Mucosa of descending colon (tissue), 3 donors: ENCODE data around the gene USF3. TPM values are rescaled to one million over a fixed set of nuclear protein-coding genes. Genes with fewer than 3 reads are reported as not detected.

Experiments
- ATAC-seq: fragments of 200-7000 bp; cut with Tn5 transposase; one replicate; pipeline ENCODE4 v1.9.1; 2020; ENCODE audit warnings: mild to moderate bottlenecking, moderate library complexity
- DNase-seq, 3 donors: peaks; one replicate each; pipeline ENCODE4 v3.0.0-alpha.2; 2020
- H3K36me3 ChIP-seq: fragments of 200-600 bp; one replicate; pipeline ENCODE4 v1.8.0; 2021; ENCODE audit warnings: low read depth, mild to moderate bottlenecking
- H3K4me1 ChIP-seq: fragments of 200-600 bp; one replicate; pipeline ENCODE4 v1.8.0; 2021; ENCODE audit warnings: low read depth, mild to moderate bottlenecking
- H3K4me3 ChIP-seq: fragments of 200-600 bp; one replicate; pipeline ENCODE4 v1.8.0; 2021; ENCODE audit warnings: mild to moderate bottlenecking
- H3K9me3 ChIP-seq: fragments of 200-600 bp; one replicate; pipeline ENCODE4 v1.8.0; 2021; ENCODE audit warnings: mild to moderate bottlenecking
- intact Hi-C, 2 donors: fragments of 100-400 bp; cut with DNase I in 1 of 2; cut with micrococcal nuclease in 1 of 2; formaldehyde crosslinking; loops; one replicate each; pipeline versions ENCODE4 v1.11.0 to v1.11.1; 2022; cut with DNase I, micrococcal nuclease
- total RNA-seq, 3 donors: library from RNA; stranded (reverse); fragmentation: NEBNext Ultra II Directional in 2 of 3; extraction: Animal tissue kit (Norgen Biotek cat#: 25700) in 2 of 3; gene quantifications; one replicate each; pipeline versions ENCODE4 v1.2.1 to v1.2.4, GENCODE V29; 2021 to 2023
- TF ChIP-seq, protein P1 (sequence below): fragments of 200-600 bp; IDR thresholded peaks from one replicate; pipeline ENCODE4 v1.8.0; 2022; ENCODE audit warnings: antibody characterized with exemption, mild to moderate bottlenecking
- donor health status: DM: no; HTN: no; CAD: no; lungs with moderate emphysema.
- donor health status: DM: no; HTN: no; CAD: no.
- donor health status: DM: no; HTN: yes; CAD: no.

Gene USF3
- total RNA-seq, 3 donors from 2014 or later = 24.5 to 31.4 (median 26.7) TPM

DNA sequence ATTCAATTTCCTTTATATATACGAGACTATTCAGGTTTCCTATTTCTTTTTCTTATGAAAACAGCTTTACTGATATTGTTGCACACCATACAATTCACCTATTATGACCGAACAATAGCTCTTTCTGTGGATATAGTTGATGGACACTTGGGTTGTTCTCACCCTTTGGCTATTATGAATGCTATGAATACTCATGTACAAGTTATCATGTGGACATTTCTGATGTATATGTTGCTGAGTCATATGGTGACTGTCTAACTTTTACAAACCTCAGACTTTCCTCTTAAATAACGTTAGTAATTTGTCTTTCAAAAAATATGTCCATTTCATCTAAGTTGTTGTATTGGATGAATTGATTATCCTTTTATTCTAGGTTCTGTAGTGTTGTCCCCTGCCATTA, 15.7 kb upstream of the USF3 start:
- TF ChIP-seq, protein P1, sequence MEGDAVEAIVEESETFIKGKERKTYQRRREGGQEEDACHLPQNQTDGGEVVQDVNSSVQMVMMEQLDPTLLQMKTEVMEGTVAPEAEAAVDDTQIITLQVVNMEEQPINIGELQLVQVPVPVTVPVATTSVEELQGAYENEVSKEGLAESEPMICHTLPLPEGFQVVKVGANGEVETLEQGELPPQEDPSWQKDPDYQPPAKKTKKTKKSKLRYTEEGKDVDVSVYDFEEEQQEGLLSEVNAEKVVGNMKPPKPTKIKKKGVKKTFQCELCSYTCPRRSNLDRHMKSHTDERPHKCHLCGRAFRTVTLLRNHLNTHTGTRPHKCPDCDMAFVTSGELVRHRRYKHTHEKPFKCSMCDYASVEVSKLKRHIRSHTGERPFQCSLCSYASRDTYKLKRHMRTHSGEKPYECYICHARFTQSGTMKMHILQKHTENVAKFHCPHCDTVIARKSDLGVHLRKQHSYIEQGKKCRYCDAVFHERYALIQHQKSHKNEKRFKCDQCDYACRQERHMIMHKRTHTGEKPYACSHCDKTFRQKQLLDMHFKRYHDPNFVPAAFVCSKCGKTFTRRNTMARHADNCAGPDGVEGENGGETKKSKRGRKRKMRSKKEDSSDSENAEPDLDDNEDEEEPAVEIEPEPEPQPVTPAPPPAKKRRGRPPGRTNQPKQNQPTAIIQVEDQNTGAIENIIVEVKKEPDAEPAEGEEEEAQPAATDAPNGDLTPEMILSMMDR = no peak
- ATAC-seq (no peak), DNase-seq (no peak)
- Histone ChIP-seq H3K4me3 (no peak overlapping the region), H3K9me3 (no peaks in the 10 kb centered on the region), H3K36me3 (no peaks in the 10 kb centered on the region), H3K4me1 (no peaks in the 10 kb centered on the region)
- intact Hi-C loops = no loop called here

DNA sequence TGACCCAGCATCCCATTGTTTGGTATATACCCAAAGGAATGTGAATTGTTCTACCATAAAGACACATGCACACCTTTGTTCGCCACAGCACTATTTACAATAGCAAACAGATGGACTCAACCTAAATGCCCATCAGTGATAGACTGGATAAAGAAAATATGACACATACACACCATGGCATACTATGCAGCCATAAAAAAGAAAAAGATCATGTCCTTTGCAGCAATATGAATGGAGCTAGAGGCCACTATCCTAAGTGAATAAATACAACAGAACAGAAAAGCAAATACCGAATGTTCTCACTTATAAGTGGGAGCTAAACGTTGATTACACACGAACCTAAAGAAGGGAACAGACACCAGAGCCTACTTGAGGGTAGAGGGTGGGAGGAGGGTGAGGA, 11.4 kb upstream of the USF3 start:
- Histone ChIP-seq H3K9me3 (no peaks in the 10 kb centered on the region), H3K4me3 (no peak overlapping the region), H3K36me3 (no peaks in the 10 kb centered on the region), H3K4me1 (no peaks in the 10 kb centered on the region)
- intact Hi-C loops = no loop called here
- DNase-seq (no peak), ATAC-seq (no peak)
- TF ChIP-seq, protein P1 = no peak

- Histone ChIP-seq H3K4me3 (peak overlapping the region; percentile 6), H3K9me3 (no peaks in the 10 kb centered on the region), H3K36me3 (no peaks in the 10 kb centered on the region), H3K4me1 (peaks cover 19% of the 10 kb centered on the region)
- TF ChIP-seq, protein P1 = no peak
- intact Hi-C loops = no loop called here
- ATAC-seq (no peak), DNase-seq (peak; percentile 54 to 71 (median 70))
Observed at GRCh38 chr3:113698956-113699355, 2.5 kb upstream of the USF3 start.

- TF ChIP-seq, protein P1 = no peak
Observed at GRCh38 chr3:113698213-113698742, 1.8 kb upstream of the USF3 start.

DNA sequence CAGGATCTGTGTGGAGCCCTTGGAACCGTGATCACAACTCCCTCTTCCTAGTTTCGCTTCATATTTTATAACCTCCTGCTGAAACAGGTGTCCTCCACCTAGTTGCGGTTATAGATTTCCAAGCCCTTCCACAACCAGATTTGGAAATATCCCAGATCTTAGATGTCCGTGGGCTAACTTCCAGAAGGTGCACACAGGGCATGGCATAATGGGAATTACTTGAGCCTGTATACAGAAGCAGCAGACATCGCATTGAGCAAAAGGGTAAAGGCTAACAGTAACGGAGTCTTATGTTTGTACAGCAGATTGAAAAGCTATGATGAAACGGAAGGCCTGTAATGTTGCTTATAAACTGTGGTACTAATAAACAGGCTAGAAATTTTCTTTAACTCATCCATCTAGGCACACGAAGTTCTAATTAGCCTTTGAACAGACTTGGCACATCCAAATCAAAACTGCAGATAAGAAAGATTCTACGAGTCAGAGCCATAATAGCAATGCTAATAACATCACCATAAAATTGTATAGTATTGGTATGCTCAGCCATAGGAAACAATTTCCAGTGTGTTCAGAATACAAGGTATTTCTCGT, 1.2 kb upstream of the USF3 start:
- no peaks in the 10 kb centered on the region for H3K36me3 ChIP-seq
- no peaks in the 10 kb centered on the region for H3K9me3 ChIP-seq
- H3K4me1 ChIP-seq = peaks cover 19% of the 10 kb centered on the region
- DNase-seq (no peak), ATAC-seq (peak; percentile 16)
- intact Hi-C loops = no loop called here
- peak overlapping the region; percentile 95 for H3K4me3 ChIP-seq
- TF ChIP-seq, protein P1 = no peak

More at GRCh38 chr3:113698213-113698742, 1.8 kb upstream of the USF3 start:
- H3K9me3 ChIP-seq = no peaks in the 10 kb centered on the region
- ATAC-seq = no peak
- no peak overlapping the region for H3K4me3 ChIP-seq
- H3K36me3 ChIP-seq = no peaks in the 10 kb centered on the region
- DNase-seq = no peak
- intact Hi-C loops = no loop called here
- H3K4me1 ChIP-seq = peaks cover 19% of the 10 kb centered on the region
